ENCODE data around the gene TSPAN5. TPM values are rescaled to one million over a fixed set of nuclear protein-coding genes. Genes with fewer than 3 reads are reported as not detected.
"Not testable (repeated sequence)": the region's sequence is repeated elsewhere in the genome, so short reads cannot be mapped to it uniquely, and the experiment has no call there.

The TSPAN5 gene
- total RNA-seq, 1 experiment from 2014 or later: 12.4 TPM

- ChIA-PET POLR2A (ENCODE audit: unreplicated experiment) (no interaction called here), CTCF (no interaction called here)
- H3K27me3 ChIP-seq (ENCODE audit: insufficient read depth, low read depth): no peaks in the 10 kb centered on the region
- no TSS peak for BruUV-seq (replicated peaks)
- no peaks in the 10 kb centered on the region for H3K79me2 ChIP-seq (ENCODE audit: low read depth)
- intact Hi-C loops (cut with micrococcal nuclease; ENCODE audit: unreplicated experiment): no loop called here
- no peaks in the 10 kb centered on the region for H3K36me3 ChIP-seq (ENCODE audit: low read depth)
- H3K4me3 ChIP-seq: no peak overlapping the region
- H3F3A ChIP-seq (ENCODE audit: insufficient read depth, low read depth): no peaks in the 10 kb centered on the region
- no peak overlapping the region for H3K27ac ChIP-seq
- H2AFZ ChIP-seq: no peak overlapping the region
- H3K9me2 ChIP-seq (ENCODE audit: insufficient read depth): no peaks in the 10 kb centered on the region
- TF ChIP-seq, protein P1, sequence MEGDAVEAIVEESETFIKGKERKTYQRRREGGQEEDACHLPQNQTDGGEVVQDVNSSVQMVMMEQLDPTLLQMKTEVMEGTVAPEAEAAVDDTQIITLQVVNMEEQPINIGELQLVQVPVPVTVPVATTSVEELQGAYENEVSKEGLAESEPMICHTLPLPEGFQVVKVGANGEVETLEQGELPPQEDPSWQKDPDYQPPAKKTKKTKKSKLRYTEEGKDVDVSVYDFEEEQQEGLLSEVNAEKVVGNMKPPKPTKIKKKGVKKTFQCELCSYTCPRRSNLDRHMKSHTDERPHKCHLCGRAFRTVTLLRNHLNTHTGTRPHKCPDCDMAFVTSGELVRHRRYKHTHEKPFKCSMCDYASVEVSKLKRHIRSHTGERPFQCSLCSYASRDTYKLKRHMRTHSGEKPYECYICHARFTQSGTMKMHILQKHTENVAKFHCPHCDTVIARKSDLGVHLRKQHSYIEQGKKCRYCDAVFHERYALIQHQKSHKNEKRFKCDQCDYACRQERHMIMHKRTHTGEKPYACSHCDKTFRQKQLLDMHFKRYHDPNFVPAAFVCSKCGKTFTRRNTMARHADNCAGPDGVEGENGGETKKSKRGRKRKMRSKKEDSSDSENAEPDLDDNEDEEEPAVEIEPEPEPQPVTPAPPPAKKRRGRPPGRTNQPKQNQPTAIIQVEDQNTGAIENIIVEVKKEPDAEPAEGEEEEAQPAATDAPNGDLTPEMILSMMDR (conservative IDR thresholded peaks at IDR 0.05): no peak
- no peak for TF ChIP-seq EZH2 (IDR thresholded peaks at IDR 0.05; ENCODE audit: low read depth)
- H4K20me1 ChIP-seq (ENCODE audit: insufficient read depth): no peaks in the 10 kb centered on the region
- H3K9me3 ChIP-seq (ENCODE audit: insufficient read depth, low read depth): no peaks in the 10 kb centered on the region
- DNase-seq: no peak
- H3K4me2 ChIP-seq: no peak overlapping the region
- no peaks in the 10 kb centered on the region for H3K4me1 ChIP-seq (replicated peaks; ENCODE audit: insufficient read depth)
These were observed 121.8 kb downstream of the TSPAN5 start for GRCh38 chr4:98536631-98537030.

DNA sequence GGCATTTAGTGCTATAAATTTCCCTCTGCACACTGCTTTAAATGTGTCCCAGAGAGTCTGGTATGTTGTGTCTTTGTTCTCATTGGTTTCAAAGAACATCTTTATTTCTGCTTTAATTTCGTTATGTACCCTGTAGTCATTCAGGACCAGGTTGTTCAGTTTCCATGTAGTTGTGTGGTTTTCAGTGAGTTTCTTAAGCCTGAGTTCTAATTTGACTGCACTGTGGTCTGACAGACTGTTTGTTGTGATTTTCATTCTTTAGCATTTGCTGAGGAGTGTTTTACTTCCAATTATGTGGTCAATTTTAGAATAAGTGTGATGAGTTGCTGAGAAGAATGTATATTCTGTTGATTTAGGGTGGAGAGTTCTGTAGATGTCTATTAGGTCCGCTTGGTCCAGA, 124.3 kb downstream of the TSPAN5 start:
- H2AFZ ChIP-seq; H3F3A ChIP-seq (ENCODE audit: insufficient read depth, low read depth); intact Hi-C loops (cut with micrococcal nuclease; ENCODE audit: unreplicated experiment); H3K9me2 ChIP-seq (ENCODE audit: insufficient read depth); BruUV-seq (replicated peaks); H3K27me3 ChIP-seq (ENCODE audit: insufficient read depth, low read depth); H3K9me3 ChIP-seq (ENCODE audit: insufficient read depth, low read depth); CTCF ChIA-PET; H3K27ac ChIP-seq; DNase-seq; H3K4me1 ChIP-seq (replicated peaks; ENCODE audit: insufficient read depth); POLR2A ChIA-PET (ENCODE audit: unreplicated experiment); H4K20me1 ChIP-seq (ENCODE audit: insufficient read depth); H3K4me3 ChIP-seq; H3K79me2 ChIP-seq (ENCODE audit: low read depth); H3K36me3 ChIP-seq (ENCODE audit: low read depth); H3K4me2 ChIP-seq: not testable (repeated sequence)

GRCh38 chr4:98530572-98530971, 127.8 kb downstream of the TSPAN5 start:
- H3F3A ChIP-seq (ENCODE audit: insufficient read depth, low read depth): no peaks in the 10 kb centered on the region
- TF ChIP-seq, protein P1 (conservative IDR thresholded peaks at IDR 0.05): no peak
- no peak for TF ChIP-seq EZH2 (IDR thresholded peaks at IDR 0.05; ENCODE audit: low read depth)
- DNase-seq: no peak
- no peaks in the 10 kb centered on the region for H3K9me3 ChIP-seq (ENCODE audit: insufficient read depth, low read depth)
- POLR2A ChIA-PET (ENCODE audit: unreplicated experiment): no interaction called here
- H2AFZ ChIP-seq: no peak overlapping the region
- H3K27me3 ChIP-seq (ENCODE audit: insufficient read depth, low read depth): no peaks in the 10 kb centered on the region
- BruUV-seq (replicated peaks): no TSS peak
- no peak overlapping the region for H3K4me3 ChIP-seq
- H3K27ac ChIP-seq: no peak overlapping the region
- no peaks in the 10 kb centered on the region for H3K36me3 ChIP-seq (ENCODE audit: low read depth)
- H4K20me1 ChIP-seq (ENCODE audit: insufficient read depth): peaks cover 5% of the 10 kb centered on the region; the same call in 1 of the 2 replicates
- H3K4me1 ChIP-seq (replicated peaks; ENCODE audit: insufficient read depth): no peaks in the 10 kb centered on the region
- H3K4me2 ChIP-seq: no peak overlapping the region
- intact Hi-C loops (cut with micrococcal nuclease; ENCODE audit: unreplicated experiment): no loop called here
- H3K9me2 ChIP-seq (ENCODE audit: insufficient read depth): no peaks in the 10 kb centered on the region
- CTCF ChIA-PET: no interaction called here
- H3K79me2 ChIP-seq (ENCODE audit: low read depth): no peaks in the 10 kb centered on the region

DNA sequence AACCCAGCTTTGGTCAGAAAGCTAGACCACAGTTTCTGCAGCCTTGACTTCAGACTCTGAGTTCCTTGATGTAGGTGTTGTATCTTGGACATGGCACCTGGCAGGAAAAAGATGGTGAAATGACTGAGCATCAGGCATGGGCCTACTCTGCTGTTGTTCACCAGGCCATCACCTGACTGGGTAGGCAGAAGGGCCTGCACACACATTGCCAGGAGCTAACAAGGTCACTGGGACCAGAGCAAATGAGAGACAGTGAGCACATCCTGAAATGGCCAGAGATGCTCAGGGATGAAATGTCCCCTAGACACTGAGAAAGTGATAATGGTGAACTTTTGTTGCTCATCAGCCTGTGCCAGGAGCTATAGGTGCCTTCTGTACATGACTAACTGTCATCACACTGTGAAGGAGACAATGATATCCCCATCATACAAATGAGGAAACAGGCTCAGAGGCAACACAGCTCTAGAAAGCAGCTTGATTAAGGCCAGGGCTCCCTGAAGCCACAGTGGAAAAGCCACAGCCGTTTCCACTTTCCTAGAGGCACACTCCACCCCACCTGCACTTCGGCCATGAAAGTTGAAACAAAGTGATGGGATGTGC, 128.3 kb downstream of the TSPAN5 start:
- DNase-seq: no peak
- H2AFZ ChIP-seq: no peak overlapping the region
- no peaks in the 10 kb centered on the region for H3K36me3 ChIP-seq (ENCODE audit: low read depth)
- H3K9me2 ChIP-seq (ENCODE audit: insufficient read depth): no peaks in the 10 kb centered on the region
- H3K4me2 ChIP-seq: no peak overlapping the region
- peaks cover 5% of the 10 kb centered on the region; the same call in 1 of the 2 replicates for H4K20me1 ChIP-seq (ENCODE audit: insufficient read depth)
- no peaks in the 10 kb centered on the region for H3K9me3 ChIP-seq (ENCODE audit: insufficient read depth, low read depth)
- no peaks in the 10 kb centered on the region for H3K27me3 ChIP-seq (ENCODE audit: insufficient read depth, low read depth)
- no peak for TF ChIP-seq EZH2 (IDR thresholded peaks at IDR 0.05; ENCODE audit: low read depth)
- TF ChIP-seq, protein P1 (conservative IDR thresholded peaks at IDR 0.05): no peak
- H3K4me1 ChIP-seq (replicated peaks; ENCODE audit: insufficient read depth): no peaks in the 10 kb centered on the region
- CTCF ChIA-PET: interaction anchor here (0.5 kb wide), 1 partner anchor 213 kb away, joined by 4 read pairs; no protein-coding TSS in a partner anchor
- H3K4me3 ChIP-seq: no peak overlapping the region
- no TSS peak for BruUV-seq (replicated peaks)
- intact Hi-C loops (cut with micrococcal nuclease; ENCODE audit: unreplicated experiment): no loop called here
- POLR2A ChIA-PET (ENCODE audit: unreplicated experiment): no interaction called here
- H3F3A ChIP-seq (ENCODE audit: insufficient read depth, low read depth): no peaks in the 10 kb centered on the region
- H3K79me2 ChIP-seq (ENCODE audit: low read depth): no peaks in the 10 kb centered on the region
- H3K27ac ChIP-seq: no peak overlapping the region
